Spleen (tissue), 11 donors: ENCODE results near the gene EIF2B1. TPM values are rescaled to one million over a fixed set of nuclear protein-coding genes. Genes with fewer than 3 reads are reported as not detected.

Experiments used
- DNase-seq: peaks from one replicate; pipeline ENCODE4 v3.0.0-alpha.2; 2020
- H3K27ac ChIP-seq, 8 donors: fragments of 200-600 bp; sonication (generic) in 7 of 8; 1 replicate in 4 of 8; 2 replicates in 4 of 8; pipeline versions ENCODE4 v1.5.0 to v1.8.0; 2016 to 2021; ENCODE audit warnings: inconsistent platforms in 4 of 8, mild to moderate bottlenecking in 4 of 8, moderate library complexity in 1 of 8
- H3K27me3 ChIP-seq, 7 donors: fragments of 200-600 bp; sonication (generic) in 6 of 7; replicated peaks in 1 of 7; 1 replicate in 4 of 7; 2 replicates in 3 of 7; pipeline versions ENCODE4 v1.5.0 to v1.8.0; 2016 to 2021; ENCODE audit warnings: inconsistent platforms in 3 of 7, mild to moderate bottlenecking in 1 of 7
- H3K36me3 ChIP-seq, 6 donors: fragments of 200-600 bp; sonication (generic) in 5 of 6; 1 replicate in 4 of 6; 2 replicates in 2 of 6; pipeline versions ENCODE4 v1.5.0 to v1.8.0; 2016 to 2021; ENCODE audit warnings: inconsistent platforms in 2 of 6
- H3K4me1 ChIP-seq, 6 donors: fragments of 200-600 bp; sonication (generic) in 5 of 6; 1 replicate in 3 of 6; 2 replicates in 3 of 6; pipeline versions ENCODE4 v1.5.0 to v1.8.0; 2016 to 2021; ENCODE audit warnings: inconsistent platforms in 3 of 6
- H3K4me3 ChIP-seq, 8 donors: fragments of 200-600 bp; sonication (generic) in 7 of 8; 1 replicate in 4 of 8; 2 replicates in 4 of 8; pipeline versions ENCODE4 v1.5.0 to v1.8.0; 2016 to 2021; ENCODE audit warnings: inconsistent platforms in 4 of 8, mild to moderate bottlenecking in 4 of 8, moderate library complexity in 2 of 8
- H3K9me3 ChIP-seq, 8 donors: fragments of 200-600 bp; sonication (generic) in 7 of 8; 1 replicate in 4 of 8; 2 replicates in 4 of 8; pipeline versions ENCODE4 v1.5.0 to v1.8.0; 2016 to 2021; ENCODE audit warnings: inconsistent platforms in 4 of 8
- CTCF ChIP-seq, 11 experiments: fragments of 200-600 bp in 7 of 11; fragments of 450-650 bp in 4 of 11; sonication (generic) in 4 of 11; IDR thresholded peaks in 8 of 11; conservative IDR thresholded peaks in 3 of 11; 1 replicate in 7 of 11; 2 replicates in 4 of 11; pipeline versions ENCODE4 v1.4.0 to v1.8.0; 2016 to 2021; ENCODE audit warnings: antibody characterized with exemption in 11 of 11, inconsistent platforms in 4 of 11, mild to moderate bottlenecking in 1 of 11
- POLR2A ChIP-seq, 3 donors: fragments of 450-650 bp; IDR thresholded peaks; one replicate each; pipeline ENCODE4 v1.5.1; 2017; ENCODE audit warnings: antibody characterized with exemption in 3 of 3, mild to moderate bottlenecking in 1 of 3
- POLR2AphosphoS5 ChIP-seq, 3 donors: sonication (generic); formaldehyde crosslinking; IDR thresholded peaks; one replicate each; pipeline ENCODE4 v1.5.1; 2017; ENCODE audit warnings: antibody characterized with exemption in 3 of 3
- WGBS, 5 donors: extraction: QIAGEN DNeasy Blood & Tissue Kit in 3 of 5; methylation state at CpG; one replicate each; pipeline versions ENCODE4 v1.1.5 to v1.1.7; 2013 to 2018; 5-methylcytosine and 5-hydroxymethylcytosine counted together
- intact Hi-C: fragments of 100-400 bp; cut with DNase I; formaldehyde crosslinking; loops from one replicate; pipeline ENCODE4 v1.15.0; 2023; ENCODE audit warnings: low total_unique reads
- polyA plus RNA-seq, 3 donors: library from polyadenylated mRNA; stranded (reverse); fragments of 200-250 nt; gene quantifications; one replicate each; pipeline ENCODE4 v1.2.1, GENCODE V29; 2013
- total RNA-seq, 7 donors: library from RNA; depleted of rRNA in 3 of 7; stranded (reverse); fragments of >200 nt in 3 of 7; fragmentation: NEBNext Ultra II Directional in 4 of 7; extraction: Animal tissue kit (Norgen Biotek cat#: 25700) in 4 of 7; gene quantifications; one replicate each; pipeline versions ENCODE4 v1.1.0 to v1.2.1, GENCODE V29; 2016 to 2021
- donor health status: healthy with polysubstance abuse.
- donor health status: DM: no; HTN: no; CAD: no; lungs with moderate emphysema.
- donor health status: DM: no; HTN: no; CAD: no.
- donor health status: Bipolar disorder and iron deficiency.
- donor health status: healthy.
- donor health status: DM: no; HTN: no; CAD: no.
- donor health status: DM: yes; HTN: yes; CAD: no.

Gene EIF2B1
- total and polyA plus RNA-seq, 10 donors = 28.3 to 137 (median 44.6) TPM

GRCh38 chr12:123667771-123668170, 34.3 kb upstream of the EIF2B1 start:
- TF ChIP-seq CTCF (IDR thresholded peaks at IDR 0.05 in 8 of 11, conservative IDR thresholded peaks at IDR 0.05 in 3 of 11) (no peak), POLR2A (IDR thresholded peaks at IDR 0.05) (no peak), POLR2AphosphoS5 (IDR thresholded peaks at IDR 0.05) (no peak)
- Histone ChIP-seq H3K36me3 (peaks cover 0 to 4% (median 0%) of the 10 kb centered on the region in 6 donors), H3K9me3 (no peaks in the 10 kb centered on the region), H3K4me3 (no peak overlapping the region), H3K4me1 (peaks cover 6 to 22% (median 13%) of the 10 kb centered on the region in 6 donors), H3K27ac (no peak overlapping the region), H3K27me3 (no peaks in the 10 kb centered on the region)
- 82 to 91% (median 85%) methylated on average over 8 of the region's 8 CpGs for WGBS, 5 donors
- intact Hi-C loops = no loop called here
- no peak for DNase-seq

- Histone ChIP-seq H3K4me3 (no peak overlapping the region), H3K4me1 (peaks cover 0 to 31% (median 13%) of the 10 kb centered on the region in 6 donors), H3K27ac (peak overlapping the region in 7 of 8 donors; percentile 29 to 63 (median 49)), H3K36me3 (peaks cover 0 to 70% (median 20%) of the 10 kb centered on the region in 6 donors), H3K27me3 (no peaks in the 10 kb centered on the region), H3K9me3 (no peaks in the 10 kb centered on the region)
- 67 to 74% (median 69%) methylated on average over 5 of the region's 5 CpGs for WGBS, 5 donors
- intact Hi-C loops = no loop called here
- TF ChIP-seq POLR2AphosphoS5 (IDR thresholded peaks at IDR 0.05) (no peak), POLR2A (IDR thresholded peaks at IDR 0.05) (no peak), CTCF (IDR thresholded peaks at IDR 0.05 in 8 of 11, conservative IDR thresholded peaks at IDR 0.05 in 3 of 11) (no peak)
- DNase-seq = no peak
Measured at GRCh38 chr12:123659996-123660727, 26.7 kb upstream of the EIF2B1 start.

- no peak for TF ChIP-seq POLR2AphosphoS5 (IDR thresholded peaks at IDR 0.05)
- TF ChIP-seq POLR2A (IDR thresholded peaks at IDR 0.05) = no peak
- no peak for TF ChIP-seq CTCF (IDR thresholded peaks at IDR 0.05 in 8 of 11, conservative IDR thresholded peaks at IDR 0.05 in 3 of 11)
- Histone ChIP-seq H3K4me3 (no peak overlapping the region), H3K4me1 (peaks cover 0 to 35% (median 13%) of the 10 kb centered on the region in 6 donors), H3K27ac (no peak overlapping the region), H3K9me3 (no peaks in the 10 kb centered on the region), H3K36me3 (peaks cover 0 to 89% (median 31%) of the 10 kb centered on the region in 6 donors), H3K27me3 (no peaks in the 10 kb centered on the region)
- intact Hi-C loops = no loop called here
- WGBS, 5 donors = 93 to 97% (median 93%) methylated on average over 9 of the region's 9 CpGs
- DNase-seq = no peak
Measured at GRCh38 chr12:123657211-123657610, 23.7 kb upstream of the EIF2B1 start.

GRCh38 chr12:123656392-123656791, 22.9 kb upstream of the EIF2B1 start:
- H3K36me3 ChIP-seq = peaks cover 0 to 93% (median 38%) of the 10 kb centered on the region in 6 donors

More at GRCh38 chr12:123656392-123656791, 22.9 kb upstream of the EIF2B1 start:
- Histone ChIP-seq H3K4me3 (no peak overlapping the region), H3K27ac (no peak overlapping the region), H3K4me1 (peaks cover 0 to 32% (median 13%) of the 10 kb centered on the region in 6 donors), H3K27me3 (no peaks in the 10 kb centered on the region), H3K9me3 (no peaks in the 10 kb centered on the region)
- intact Hi-C loops = no loop called here
- DNase-seq = no peak
- 83 to 91% (median 85%) methylated on average over 4 of the region's 4 CpGs for WGBS, 5 donors
- no peak for TF ChIP-seq CTCF (IDR thresholded peaks at IDR 0.05 in 8 of 11, conservative IDR thresholded peaks at IDR 0.05 in 3 of 11)
- TF ChIP-seq POLR2AphosphoS5 (IDR thresholded peaks at IDR 0.05) = no peak
